Lung (tissue), 13 donors: Measurements from ENCODE around the gene ARL4A. TPM values are rescaled to one million over a fixed set of nuclear protein-coding genes. Genes with fewer than 3 reads are reported as not detected.

Source experiments
- ATAC-seq: fragments of 200-7000 bp; cut with Tn5 transposase; one replicate; pipeline ENCODE4 v1.9.1; 2020; ENCODE audit warnings: moderate number of reproducible peaks; ENCODE audit not compliant: insufficient read depth, low FRiP score
- DNase-seq, 3 donors: peaks; one replicate each; pipeline ENCODE4 v3.0.0-alpha.2; 2013 to 2017
- H3K27ac ChIP-seq, 2 donors: one replicate each; pipeline ENCODE4 v1.5.1; 2013; ENCODE audit warnings: mild to moderate bottlenecking in 2 of 2, moderate library complexity in 2 of 2, control low read depth in 1 of 2, inconsistent platforms in 1 of 2, low read depth in 1 of 2, low read length in 1 of 2
- H3K27me3 ChIP-seq, 3 donors: one replicate each; pipeline ENCODE4 v1.5.1; 2013; ENCODE audit warnings: low read length in 2 of 3; ENCODE audit not compliant: control insufficient read depth in 3 of 3, insufficient read depth in 3 of 3
- H3K36me3 ChIP-seq, 4 donors: one replicate each; pipeline ENCODE4 v1.5.1; 2013; ENCODE audit warnings: low read length in 4 of 4, mild to moderate bottlenecking in 1 of 4, moderate library complexity in 1 of 4; ENCODE audit not compliant: control insufficient read depth in 4 of 4, insufficient read depth in 4 of 4
- H3K4me1 ChIP-seq, 5 donors: one replicate each; pipeline ENCODE4 v1.5.1; 2013; ENCODE audit warnings: low read length in 5 of 5, mild to moderate bottlenecking in 2 of 5, moderate library complexity in 1 of 5; ENCODE audit not compliant: control insufficient read depth in 5 of 5, insufficient read depth in 5 of 5
- H3K4me3 ChIP-seq: one replicate; pipeline ENCODE4 v1.5.1; 2013; ENCODE audit warnings: mild to moderate bottlenecking, control low read depth, moderate library complexity
- H3K9ac ChIP-seq, 2 donors: one replicate each; pipeline ENCODE4 v1.5.1; 2013; ENCODE audit warnings: low read length in 2 of 2, control low read depth in 1 of 2; ENCODE audit not compliant: insufficient read depth in 1 of 2
- H3K9me3 ChIP-seq, 4 donors: one replicate each; pipeline ENCODE4 v1.5.1; 2013; ENCODE audit warnings: low read length in 3 of 4, mild to moderate bottlenecking in 1 of 4, moderate library complexity in 1 of 4; ENCODE audit not compliant: control insufficient read depth in 4 of 4, insufficient read depth in 3 of 4
- WGBS, 2 donors: extraction: QIAGEN DNeasy Blood & Tissue Kit; methylation state at CpG; one replicate each; pipeline ENCODE4 v1.1.7; 2013; 5-methylcytosine and 5-hydroxymethylcytosine counted together
- polyA plus RNA-seq, 2 donors: library from polyadenylated mRNA; stranded (reverse); fragments of 200-250 nt; gene quantifications; one replicate each; pipeline ENCODE4 v1.2.1, GENCODE V29; 2013
- small RNA-seq: library from RNA; depleted of rRNA; stranded (forward); fragments of <200 nt; gene quantifications from one replicate; pipeline ENCODE3, GENCODE V24; 2014; ENCODE audit warnings: low replicate concordance
- total RNA-seq, 2 donors: library from RNA; depleted of rRNA in 1 of 2; stranded (reverse); fragments of >200 nt in 1 of 2; gene quantifications; one replicate each; pipeline ENCODE4 v1.2.1, GENCODE V29; 2014 to 2021
- TF ChIP-seq, protein P1 (sequence below): IDR thresholded peaks from 2 replicates; pipeline ENCODE4 v1.5.1; 2012; ENCODE audit warnings: mild to moderate bottlenecking; ENCODE audit errors: control extremely low read depth, extremely low read depth
- donor health status: control.
- donor health status: control.
- donor health status: Bipolar disorder and iron deficiency.
- donor health status: healthy.
- donor health status: DM: yes; HTN: yes; CAD: no.

The ARL4A gene
- total and polyA plus RNA-seq, 4 donors: 21.4 to 34.8 (median 33.0) TPM

DNA sequence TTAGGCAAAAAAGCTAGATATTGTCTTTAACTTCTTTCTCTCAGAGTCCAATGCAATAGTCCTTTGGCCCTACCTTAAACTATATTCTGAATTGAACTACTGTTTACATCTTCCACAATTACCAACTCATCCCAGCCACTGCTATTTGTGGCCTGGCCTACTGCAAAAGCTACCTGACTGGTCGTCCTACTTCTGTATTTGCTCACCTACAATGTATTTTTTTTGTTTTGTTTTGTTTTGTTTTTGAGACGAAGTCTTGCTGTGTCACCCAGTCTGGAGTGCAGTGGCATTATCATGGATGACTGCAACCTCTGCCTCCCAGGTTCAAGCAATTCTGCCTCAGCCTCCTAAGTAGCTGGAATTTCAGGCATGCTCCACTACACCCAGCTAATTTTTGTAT is 51.2 kb downstream of the ARL4A start:
- 49 to 60% methylated on average over 2 of the region's 2 CpGs for WGBS, 2 donors
- DNase-seq (no peak), ATAC-seq (no peak)
- Histone ChIP-seq H3K27me3 (no peaks in the 10 kb centered on the region), H3K9ac (no peak overlapping the region), H3K4me3 (no peak overlapping the region), H3K36me3 (no peaks in the 10 kb centered on the region), H3K27ac (no peak overlapping the region), H3K4me1 (peaks cover 0 to 3% (median 0%) of the 10 kb centered on the region in 5 donors), H3K9me3 (no peaks in the 10 kb centered on the region)
- TF ChIP-seq, protein P1, sequence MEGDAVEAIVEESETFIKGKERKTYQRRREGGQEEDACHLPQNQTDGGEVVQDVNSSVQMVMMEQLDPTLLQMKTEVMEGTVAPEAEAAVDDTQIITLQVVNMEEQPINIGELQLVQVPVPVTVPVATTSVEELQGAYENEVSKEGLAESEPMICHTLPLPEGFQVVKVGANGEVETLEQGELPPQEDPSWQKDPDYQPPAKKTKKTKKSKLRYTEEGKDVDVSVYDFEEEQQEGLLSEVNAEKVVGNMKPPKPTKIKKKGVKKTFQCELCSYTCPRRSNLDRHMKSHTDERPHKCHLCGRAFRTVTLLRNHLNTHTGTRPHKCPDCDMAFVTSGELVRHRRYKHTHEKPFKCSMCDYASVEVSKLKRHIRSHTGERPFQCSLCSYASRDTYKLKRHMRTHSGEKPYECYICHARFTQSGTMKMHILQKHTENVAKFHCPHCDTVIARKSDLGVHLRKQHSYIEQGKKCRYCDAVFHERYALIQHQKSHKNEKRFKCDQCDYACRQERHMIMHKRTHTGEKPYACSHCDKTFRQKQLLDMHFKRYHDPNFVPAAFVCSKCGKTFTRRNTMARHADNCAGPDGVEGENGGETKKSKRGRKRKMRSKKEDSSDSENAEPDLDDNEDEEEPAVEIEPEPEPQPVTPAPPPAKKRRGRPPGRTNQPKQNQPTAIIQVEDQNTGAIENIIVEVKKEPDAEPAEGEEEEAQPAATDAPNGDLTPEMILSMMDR: no peak

Small RNA genes within 50 kb of the gene (small RNA-seq; reads per million reads assigned to genes)
- gene RF00264: not detected

Other genes with a start within 250 kb of the ARL4A start
- gene SCIN, start 116.9 kb upstream of the ARL4A start, total RNA-seq: 10 to 100 TPM; 16.4 to 24.7 TPM
- gene SCIN, start 116.9 kb upstream of the ARL4A start, polyA plus RNA-seq: 1 to 10 TPM; 4.5 to 6.4 TPM